DND-41 (cell line): ENCODE data around the gene NFATC3.

Source experiments
- EZH2 ChIP-seq: IDR thresholded peaks from 3 replicates; pipeline ENCODE4 v1.6.1; 2012; ENCODE audit warnings: borderline replicate concordance, low read depth, mild to moderate bottlenecking, moderate library complexity, low read length, inconsistent platforms; ENCODE audit not compliant: severe bottlenecking
- TF ChIP-seq, protein P1 (sequence below): IDR thresholded peaks from 2 replicates; pipeline ENCODE4 v1.5.1; 2012; ENCODE audit warnings: borderline replicate concordance, low read length, moderate library complexity, mild to moderate bottlenecking; ENCODE audit not compliant: poor library complexity, severe bottlenecking; ENCODE audit errors: extremely low read depth

DNA sequence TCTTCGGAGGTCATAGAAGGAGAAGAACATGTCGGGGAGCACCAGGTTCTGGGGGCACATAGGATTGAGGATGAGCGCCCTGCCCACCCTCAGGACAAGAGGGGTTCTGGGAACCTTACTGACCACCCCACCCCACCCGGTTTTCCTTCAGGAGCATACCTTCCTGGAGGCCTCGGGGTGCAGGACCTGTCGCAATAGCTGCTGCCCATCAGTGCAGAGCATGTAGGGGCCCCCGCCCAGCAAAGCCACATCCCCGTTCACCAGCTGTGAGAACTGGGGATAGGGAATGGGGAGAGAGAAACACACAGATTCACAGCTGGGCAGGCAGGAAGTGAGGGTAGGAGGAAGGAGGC, 148.6 kb downstream of the NFATC3 start:
- TF ChIP-seq, protein P1, sequence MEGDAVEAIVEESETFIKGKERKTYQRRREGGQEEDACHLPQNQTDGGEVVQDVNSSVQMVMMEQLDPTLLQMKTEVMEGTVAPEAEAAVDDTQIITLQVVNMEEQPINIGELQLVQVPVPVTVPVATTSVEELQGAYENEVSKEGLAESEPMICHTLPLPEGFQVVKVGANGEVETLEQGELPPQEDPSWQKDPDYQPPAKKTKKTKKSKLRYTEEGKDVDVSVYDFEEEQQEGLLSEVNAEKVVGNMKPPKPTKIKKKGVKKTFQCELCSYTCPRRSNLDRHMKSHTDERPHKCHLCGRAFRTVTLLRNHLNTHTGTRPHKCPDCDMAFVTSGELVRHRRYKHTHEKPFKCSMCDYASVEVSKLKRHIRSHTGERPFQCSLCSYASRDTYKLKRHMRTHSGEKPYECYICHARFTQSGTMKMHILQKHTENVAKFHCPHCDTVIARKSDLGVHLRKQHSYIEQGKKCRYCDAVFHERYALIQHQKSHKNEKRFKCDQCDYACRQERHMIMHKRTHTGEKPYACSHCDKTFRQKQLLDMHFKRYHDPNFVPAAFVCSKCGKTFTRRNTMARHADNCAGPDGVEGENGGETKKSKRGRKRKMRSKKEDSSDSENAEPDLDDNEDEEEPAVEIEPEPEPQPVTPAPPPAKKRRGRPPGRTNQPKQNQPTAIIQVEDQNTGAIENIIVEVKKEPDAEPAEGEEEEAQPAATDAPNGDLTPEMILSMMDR: no peak
- no peak for TF ChIP-seq EZH2
